PC-3 (cell line): ENCODE results near the gene ISG20L2. TPM values are rescaled to one million over a fixed set of nuclear protein-coding genes. Genes with fewer than 3 reads are reported as not detected.

Experiments used
- ATAC-seq: fragments of 200-7000 bp; cut with Tn5 transposase; 2 replicates; pipeline ENCODE4 v1.9.1; 2020; ENCODE audit warnings: mild to moderate bottlenecking, moderate library complexity
- BruUV-seq: library from RNA; stranded (reverse); fragments of 400-500 nt; replicated peaks from 2 replicates; lab custom pipeline; 2021; lab: Mats Ljungman, UMichigan
- CTCF ChIA-PET: fragments of 300-600 bp; sonication (Branson Sonifier 250); formaldehyde crosslinking; loops from one replicate; lab custom pipeline; 2022; ENCODE audit warnings: antibody characterized with exemption; lab: Charles Lee
- POLR2A ChIA-PET: fragments of 300-600 bp; sonication (Branson Sonifier 250); formaldehyde crosslinking; loops from one replicate; lab custom pipeline; 2022; ENCODE audit warnings: antibody characterized with exemption; ENCODE audit not compliant: unreplicated experiment; lab: Charles Lee
- DNase-seq: peaks from one replicate; pipeline ENCODE4 v3.0.0-alpha.2; 2015
- H2AFZ ChIP-seq: fragments of 300-600 bp; sonication (generic); 2 replicates; pipeline ENCODE4 v1.6.0; 2016; ENCODE audit warnings: antibody characterized with exemption, low read length
- H3F3A ChIP-seq: fragments of 300-600 bp; sonication (generic); one replicate; pipeline ENCODE4 v1.6.0; 2017; ENCODE audit warnings: antibody characterized with exemption, low read length, control low read depth, mild to moderate bottlenecking; ENCODE audit not compliant: unreplicated experiment
- H3K27ac ChIP-seq: fragments of 300-600 bp; sonication (generic); 2 replicates; pipeline ENCODE4 v1.5.1; 2016; ENCODE audit warnings: mild to moderate bottlenecking, low read length
- H3K27me3 ChIP-seq: fragments of 300-600 bp; sonication (generic); 2 replicates; pipeline ENCODE4 v1.6.1; 2016; ENCODE audit warnings: low read length, mixed read lengths
- H3K36me3 ChIP-seq: fragments of 300-600 bp; sonication (generic); 2 replicates; pipeline ENCODE4 v1.6.1; 2016; ENCODE audit warnings: low read depth, mixed run types, low read length, mixed read lengths
- H3K4me1 ChIP-seq: fragments of 300-600 bp; sonication (generic); 2 replicates; pipeline ENCODE4 v1.5.1; 2016; ENCODE audit warnings: low read length; ENCODE audit not compliant: insufficient read depth
- H3K4me2 ChIP-seq: fragments of 300-600 bp; sonication (generic); 2 replicates; pipeline ENCODE4 v1.6.0; 2016; ENCODE audit warnings: low read length
- H3K4me3 ChIP-seq: fragments of 300-600 bp; sonication (generic); 2 replicates; pipeline ENCODE4 v1.5.1; 2016; ENCODE audit warnings: mild to moderate bottlenecking, low read length, mixed read lengths
- H3K79me2 ChIP-seq: fragments of 300-600 bp; sonication (generic); 2 replicates; pipeline ENCODE4 v1.6.1; 2017; ENCODE audit warnings: low read length, mixed read lengths
- H3K9ac ChIP-seq: fragments of 300-600 bp; sonication (generic); 2 replicates; pipeline ENCODE4 v1.6.0; 2016; ENCODE audit warnings: mild to moderate bottlenecking, low read length
- H3K9me2 ChIP-seq: fragments of 300-600 bp; sonication (generic); replicated peaks from 2 replicates; pipeline ENCODE4 v1.6.1; 2016; ENCODE audit warnings: mixed run types, low read length, mixed read lengths
- H3K9me3 ChIP-seq: fragments of 300-600 bp; sonication (generic); 2 replicates; pipeline ENCODE4 v1.6.1; 2016; ENCODE audit warnings: low read length, mixed read lengths
- H4K20me1 ChIP-seq: fragments of 300-600 bp; sonication (generic); 2 replicates; pipeline ENCODE4 v1.6.1; 2016; ENCODE audit warnings: low read length, mixed read lengths
- CTCF ChIP-seq: fragments of 300-600 bp; sonication (generic); conservative IDR thresholded peaks from 2 replicates; pipeline ENCODE4 v1.5.1; 2017; ENCODE audit warnings: antibody characterized with exemption, low read depth, mild to moderate bottlenecking, low read length
- EZH2 ChIP-seq: fragments of 300-600 bp; sonication (generic); IDR thresholded peaks from one replicate; pipeline ENCODE4 v1.6.1; 2017; ENCODE audit warnings: antibody characterized with exemption, mild to moderate bottlenecking, low read length; ENCODE audit not compliant: unreplicated experiment
- EZH2phosphoT487 ChIP-seq: fragments of 300-600 bp; sonication (generic); IDR thresholded peaks from 2 replicates; pipeline ENCODE4 v1.6.1; 2018; ENCODE audit warnings: mild to moderate bottlenecking, antibody characterized with exemption, low read length, borderline replicate concordance
- intact Hi-C: fragments of 100-400 bp; cut with micrococcal nuclease; formaldehyde crosslinking; loops from 2 replicates; pipeline ENCODE4 v1.9.0; 2023
- total RNA-seq: library from RNA; depleted of rRNA; stranded (reverse); fragments of >200 nt; gene quantifications from 2 replicates; pipeline ENCODE4 v1.2.3, GENCODE V29; 2014

ISG20L2 gene
- total RNA-seq, 1 experiment from 2014 or later = 39.2 TPM

- H3K4me2 ChIP-seq = peak overlapping the region; percentile 93
- DNase-seq = no peak
- ChIA-PET POLR2A (interaction anchor here (0.5 to 1.1 kb wide), 6 partner anchors 14 to 53 kb away, joined by 3 to 18 read pairs (median 6); partner anchors contain the start of gene ISG20L2), CTCF (interaction anchor here (0.6 to 3.4 kb wide), 7 partner anchors 13 to 258 kb away, joined by 3 to 37 read pairs (median 7); partner anchors contain the start of gene MRPL24)
- peak overlapping the region; percentile 67 for H3K9ac ChIP-seq
- intact Hi-C loops = no loop called here
- no peak for TF ChIP-seq CTCF
- no peak for TF ChIP-seq EZH2phosphoT487
- no peak for TF ChIP-seq EZH2
- H3K27me3 ChIP-seq = no peaks in the 10 kb centered on the region
- H3K4me3 ChIP-seq = peak overlapping the region; percentile 64
- H4K20me1 ChIP-seq = no peaks in the 10 kb centered on the region
- ATAC-seq = peak; percentile 43
- H3K4me1 ChIP-seq = peaks cover 28% of the 10 kb centered on the region
- 0 out of 2 replicates have a peak, but pooled peaks cover 3% of the 10 kb centered on the region for H3K36me3 ChIP-seq
- peak overlapping the region; percentile 84 for H2AFZ ChIP-seq
- H3K79me2 ChIP-seq = peaks cover 20% of the 10 kb centered on the region
- H3K9me2 ChIP-seq = no peaks in the 10 kb centered on the region
- no peaks in the 10 kb centered on the region for H3K9me3 ChIP-seq
- no TSS peak for BruUV-seq
- no peak overlapping the region for H3K27ac ChIP-seq
- no peaks in the 10 kb centered on the region for H3F3A ChIP-seq
Observed at GRCh38 chr1:156676114-156676819, 52.3 kb downstream of the ISG20L2 start.

GRCh38 chr1:156675210-156676113 is 53.1 kb downstream of the ISG20L2 start:
- Histone ChIP-seq H3K9ac (peak overlapping the region; percentile 67; the same call in 1 of the 2 replicates), H3K9me3 (no peaks in the 10 kb centered on the region), H3K4me1 (peaks cover 28% of the 10 kb centered on the region), H3K4me2 (peak overlapping the region; percentile 93), H3K36me3 (0 out of 2 replicates have a peak, but pooled peaks cover 3% of the 10 kb centered on the region), H4K20me1 (no peaks in the 10 kb centered on the region), H3K9me2 (no peaks in the 10 kb centered on the region), H3K27ac (no peak overlapping the region), H3K27me3 (no peaks in the 10 kb centered on the region), H3K4me3 (peak overlapping the region; percentile 64), H2AFZ (no peak overlapping the region), H3K79me2 (peaks cover 20% of the 10 kb centered on the region), H3F3A (no peaks in the 10 kb centered on the region)
- no TSS peak for BruUV-seq
- no peak for ATAC-seq
- ChIA-PET POLR2A (interaction anchor here (0.6 kb wide), 1 partner anchor 53 kb away, joined by 3 read pairs; the partner anchor contains the start of gene ISG20L2), CTCF (interaction anchor here (1.0 to 3.4 kb wide), 2 partner anchors 13 to 15 kb away, joined by 3 to 37 read pairs; no protein-coding TSS in a partner anchor)
- intact Hi-C loops = no loop called here
- no peak for TF ChIP-seq EZH2phosphoT487
- no peak for TF ChIP-seq EZH2
- TF ChIP-seq CTCF = no peak
- no peak for DNase-seq
